GM12878 (cell line): ENCODE data around the gene ICA1.

Experiments
- CTCF ChIP-seq, 3 experiments: IDR thresholded peaks in 2 of 3; conservative IDR thresholded peaks in 1 of 3; 2 replicates each; pipeline ENCODE4 v1.5.1; 2011; ENCODE audit warnings: low read depth in 3 of 3, low read length in 3 of 3, mild to moderate bottlenecking in 3 of 3, control low read depth in 2 of 3, moderate library complexity in 2 of 3, inconsistent platforms in 1 of 3, mixed read lengths in 1 of 3; ENCODE audit not compliant: control insufficient read depth in 2 of 3, insufficient read depth in 1 of 3; ENCODE audit errors: extremely low read depth in 1 of 3
- RAD21 ChIP-seq: IDR thresholded peaks from 2 replicates; pipeline ENCODE4 v1.6.1; 2011; ENCODE audit warnings: mild to moderate bottlenecking, low read depth, low read length, moderate library complexity; ENCODE audit not compliant: insufficient read depth
- SREBF1 ChIP-seq: IDR thresholded peaks from 2 replicates; pipeline ENCODE4 v1.6.1; 2012; ENCODE audit warnings: mild to moderate bottlenecking, low read length

GRCh38 chr7:8200717-8201116 is 61.2 kb downstream of the ICA1 start:
- TF ChIP-seq SREBF1 (no peak), CTCF (IDR thresholded peaks at IDR 0.05 in 2 of 3, conservative IDR thresholded peaks at IDR 0.05 in 1 of 3; ENCODE audit: control insufficient read depth in 2 of 3, extremely low read depth in 1 of 3, insufficient read depth in 1 of 3, low read depth in 3 of 3, low read length in 3 of 3) (no peak), RAD21 (no peak)
